GM12872 (cell line): ENCODE data around the gene ZFHX2.

Source experiments
- CTCF ChIP-seq: IDR thresholded peaks from 3 replicates; pipeline ENCODE4 v1.5.1; 2011; ENCODE audit warnings: low read depth, mild to moderate bottlenecking, low read length, moderate library complexity; ENCODE audit not compliant: insufficient read depth

Gene ZFHX2

DNA sequence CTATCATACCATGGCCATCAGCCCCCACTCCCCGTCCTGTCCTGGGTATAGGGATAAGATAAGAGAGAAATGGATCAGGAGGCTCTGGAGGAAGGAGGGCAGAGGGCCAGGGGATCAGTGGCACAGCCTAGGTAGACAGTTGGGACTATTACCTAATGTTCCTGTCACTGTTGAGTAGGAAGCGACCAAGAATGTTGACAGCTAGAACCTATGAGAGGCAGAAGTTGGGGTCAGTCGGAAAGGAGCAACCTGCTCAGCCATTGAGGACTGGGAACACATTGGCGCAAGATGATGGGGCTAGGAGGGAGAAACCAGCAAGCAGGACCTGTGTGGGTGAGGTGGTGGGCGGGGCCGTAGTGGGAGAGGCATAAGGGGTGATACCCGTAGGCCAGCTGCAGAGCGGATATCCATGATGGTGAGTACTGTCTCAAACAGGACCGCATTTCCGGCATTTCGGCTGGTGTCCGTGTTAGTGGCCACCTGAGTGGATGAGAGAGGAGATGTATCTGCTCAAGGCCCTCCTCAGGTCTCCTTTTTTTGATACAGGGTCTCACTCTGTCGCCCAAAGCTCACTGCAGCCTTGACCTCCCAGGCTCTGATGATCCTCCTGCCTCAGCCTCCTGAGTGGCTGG is 12.7 kb upstream of the ZFHX2 start:
- TF ChIP-seq CTCF, result no peak

- no peak for TF ChIP-seq CTCF
Measured at GRCh38 chr14:23563473-23564180, 12.1 kb upstream of the ZFHX2 start.

DNA sequence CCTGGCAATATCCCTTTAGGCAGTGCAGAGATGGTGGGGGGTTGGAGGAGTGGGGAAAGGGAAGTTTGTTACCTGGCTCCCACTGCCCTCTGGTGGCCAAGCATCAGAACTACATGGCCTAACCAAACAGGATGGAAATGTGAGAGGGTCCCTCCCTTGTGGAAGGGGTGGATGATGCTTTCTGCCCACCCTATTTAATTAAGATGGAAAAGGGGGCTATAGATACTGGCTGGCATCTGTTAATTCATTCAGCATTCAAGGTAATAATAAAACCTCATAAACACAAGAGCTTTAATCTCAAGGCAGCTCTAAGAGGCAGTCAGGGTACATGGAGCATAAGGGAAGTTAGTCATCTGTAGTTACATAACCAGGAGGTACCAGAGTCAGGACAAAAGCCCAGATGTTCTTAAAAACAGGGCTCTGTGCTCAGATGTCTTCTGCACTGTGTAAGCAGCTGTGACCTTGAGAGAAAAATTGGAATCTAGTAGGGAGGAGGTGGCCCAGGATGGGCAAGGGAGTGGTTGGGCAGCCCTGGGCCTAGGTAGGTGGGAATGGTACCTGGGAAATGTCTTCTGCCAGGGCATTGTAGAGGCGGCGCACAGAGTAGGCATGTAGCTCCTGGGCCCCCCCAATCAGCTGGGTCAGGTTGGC is 11.4 kb upstream of the ZFHX2 start:
- peak; percentile 95 for TF ChIP-seq CTCF

DNA sequence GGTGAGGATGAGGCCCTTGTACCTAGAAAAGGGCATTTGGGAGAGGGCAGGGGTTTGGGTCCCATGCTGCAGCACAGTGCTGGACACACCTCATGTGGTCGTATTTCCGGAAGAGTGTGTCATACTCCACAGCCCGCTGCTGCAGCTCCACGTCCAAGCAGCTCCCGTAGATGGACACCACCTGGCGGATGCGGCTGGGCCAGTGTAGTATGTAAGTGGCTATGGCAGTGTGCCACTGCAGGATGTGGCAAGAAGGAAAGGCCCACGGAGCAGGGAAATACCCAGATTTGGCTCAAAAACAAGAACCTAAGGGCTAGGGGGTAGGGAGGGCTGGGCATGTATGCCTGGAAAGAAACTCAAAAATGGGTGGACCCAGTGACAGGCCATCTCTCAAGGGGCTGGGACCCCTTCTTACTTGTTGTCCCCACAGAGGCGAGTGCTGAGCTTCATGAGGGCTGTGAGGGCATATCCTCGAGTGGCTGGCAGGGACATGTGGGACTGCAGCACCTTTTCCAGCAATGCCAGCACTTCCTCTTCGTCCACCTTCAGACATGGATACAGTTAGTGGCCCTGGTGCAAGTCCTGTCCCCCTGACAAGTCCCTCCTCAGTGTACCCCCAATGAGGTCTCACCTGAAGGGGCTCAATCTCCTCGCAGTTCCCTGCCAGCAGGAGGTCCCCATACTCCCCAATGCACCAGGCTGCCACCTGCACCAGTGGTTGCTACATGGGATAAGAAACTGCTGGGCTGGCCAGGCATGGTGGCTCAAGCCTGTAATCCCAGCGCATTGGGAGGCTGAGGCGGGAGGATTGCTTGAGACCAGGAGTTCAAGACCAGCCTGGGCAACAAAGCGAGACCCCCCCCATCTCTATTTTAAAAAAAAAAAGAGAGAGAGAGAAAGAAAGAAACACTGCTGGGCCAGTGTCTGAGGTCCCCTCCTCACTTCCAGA is 10.6 kb upstream of the ZFHX2 start:
- TF ChIP-seq CTCF, result no peak

- TF ChIP-seq CTCF, result no peak
Measured at GRCh38 chr14:23561259-23561658, 9.7 kb upstream of the ZFHX2 start.

GRCh38 chr14:23559926-23560520 is 8.5 kb upstream of the ZFHX2 start:
- no peak for TF ChIP-seq CTCF
